ENCODE data around the gene MAB21L3. TPM values are rescaled to one million over a fixed set of nuclear protein-coding genes. Genes with fewer than 3 reads are reported as not detected.

Gene MAB21L3
- total and polyA plus RNA-seq, 12 donors: 0.03 to 1.8 (median 0.38) TPM; not detected in 8

GRCh38 chr1:116122955-116123757 lies 12.0 kb downstream of the MAB21L3 start:
- Histone ChIP-seq H3K4me1 (replicated peaks in 1 of 2) (no peaks in the 10 kb centered on the region), H3K27ac (no peak overlapping the region), H3K4me3 (no peak overlapping the region), H3K9me3 (replicated peaks in 1 of 3) (no peaks in the 10 kb centered on the region), H3K36me3 (replicated peaks in 1 of 2) (no peaks in the 10 kb centered on the region), H3K27me3 (no peaks in the 10 kb centered on the region)
- WGBS, 4 donors: 65 to 70% (median 68%) methylated on average over 8 of the region's 8 CpGs
- no peak for DNase-seq
- intact Hi-C loops (cut with DNase I): no loop called here
- TF ChIP-seq CTCF (IDR thresholded peaks at IDR 0.05): no peak
- no peak for TF ChIP-seq POLR2A (IDR thresholded peaks at IDR 0.05)

GRCh38 chr1:116123837-116124533 lies 12.8 kb downstream of the MAB21L3 start:
- intact Hi-C loops (cut with DNase I): no loop called here
- 75 to 84% (median 78%) methylated on average over 14 of the region's 14 CpGs for WGBS, 4 donors
- H3K4me1 ChIP-seq (replicated peaks in 1 of 2): no peaks in the 10 kb centered on the region
- no peak for DNase-seq
- TF ChIP-seq POLR2A (IDR thresholded peaks at IDR 0.05) (no peak), CTCF (IDR thresholded peaks at IDR 0.05) (no peak)
- no peaks in the 10 kb centered on the region for H3K9me3 ChIP-seq (replicated peaks in 1 of 3)
- H3K27ac ChIP-seq: no peak overlapping the region
- no peaks in the 10 kb centered on the region for H3K36me3 ChIP-seq (replicated peaks in 1 of 2)
- H3K4me3 ChIP-seq: no peak overlapping the region
- H3K27me3 ChIP-seq: no peaks in the 10 kb centered on the region

GRCh38 chr1:116125758-116126157 lies 14.6 kb downstream of the MAB21L3 start:
- intact Hi-C loops (cut with DNase I): no loop called here
- Histone ChIP-seq H3K27ac (no peak overlapping the region), H3K27me3 (no peaks in the 10 kb centered on the region), H3K4me1 (replicated peaks in 1 of 2) (no peaks in the 10 kb centered on the region), H3K36me3 (replicated peaks in 1 of 2) (no peaks in the 10 kb centered on the region), H3K4me3 (no peak overlapping the region), H3K9me3 (replicated peaks in 1 of 3) (no peaks in the 10 kb centered on the region)
- 66 to 77% (median 73%) methylated on average over 5 of the region's 5 CpGs for WGBS, 4 donors
- TF ChIP-seq POLR2A (IDR thresholded peaks at IDR 0.05): no peak
- TF ChIP-seq CTCF (IDR thresholded peaks at IDR 0.05): no peak
- no peak for DNase-seq

GRCh38 chr1:116126281-116126680 lies 15.1 kb downstream of the MAB21L3 start:
- Histone ChIP-seq H3K4me3 (no peak overlapping the region), H3K27ac (no peak overlapping the region), H3K36me3 (replicated peaks in 1 of 2) (no peaks in the 10 kb centered on the region), H3K9me3 (replicated peaks in 1 of 3) (no peaks in the 10 kb centered on the region), H3K27me3 (no peaks in the 10 kb centered on the region), H3K4me1 (replicated peaks in 1 of 2) (no peaks in the 10 kb centered on the region)
- TF ChIP-seq CTCF (IDR thresholded peaks at IDR 0.05) (no peak), POLR2A (IDR thresholded peaks at IDR 0.05) (no peak)
- intact Hi-C loops (cut with DNase I): no loop called here
- no peak for DNase-seq
- WGBS, 4 donors: 50 to 70% (median 56%) methylated on average over 4 of the region's 4 CpGs

All from adrenal gland (tissue), 12 donors.